ENCODE results near the gene PDE4D.

DNA sequence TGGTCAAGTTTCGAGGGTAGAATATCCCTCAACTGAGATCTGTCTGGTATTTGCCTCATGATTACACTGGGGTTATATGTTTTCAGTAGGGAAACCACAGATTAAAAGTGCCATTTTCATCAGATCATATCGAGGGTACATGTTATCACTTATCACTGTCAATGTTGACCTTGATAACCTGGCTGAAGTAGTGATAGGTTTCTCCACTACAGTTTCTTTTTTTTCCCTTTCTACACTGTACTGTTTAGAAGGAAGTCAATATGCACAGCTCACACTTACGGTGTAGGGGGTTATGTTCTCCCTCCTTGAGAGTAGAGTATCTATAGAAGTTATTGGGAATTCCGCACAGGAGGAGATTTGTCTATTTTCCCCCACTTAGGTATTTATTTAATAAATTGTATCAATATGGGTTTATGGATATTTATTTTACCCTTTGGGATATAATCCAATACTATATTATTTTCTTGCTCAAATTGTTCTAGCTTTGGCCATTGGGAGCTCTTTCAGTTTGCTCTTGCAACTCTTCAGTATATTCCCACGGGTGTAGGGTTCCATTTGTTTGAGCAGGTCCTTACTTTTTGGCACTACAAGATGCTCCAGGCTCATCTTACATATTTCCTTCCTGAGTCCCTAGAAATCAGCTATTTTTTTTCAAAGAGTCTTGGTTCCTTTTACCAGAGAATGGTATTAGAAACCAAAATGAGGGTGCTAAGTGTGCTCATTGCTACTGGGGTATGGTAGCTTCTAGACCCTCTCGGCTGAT, 866.2 kb downstream of the PDE4D start:
- TF ChIP-seq, protein P1, sequence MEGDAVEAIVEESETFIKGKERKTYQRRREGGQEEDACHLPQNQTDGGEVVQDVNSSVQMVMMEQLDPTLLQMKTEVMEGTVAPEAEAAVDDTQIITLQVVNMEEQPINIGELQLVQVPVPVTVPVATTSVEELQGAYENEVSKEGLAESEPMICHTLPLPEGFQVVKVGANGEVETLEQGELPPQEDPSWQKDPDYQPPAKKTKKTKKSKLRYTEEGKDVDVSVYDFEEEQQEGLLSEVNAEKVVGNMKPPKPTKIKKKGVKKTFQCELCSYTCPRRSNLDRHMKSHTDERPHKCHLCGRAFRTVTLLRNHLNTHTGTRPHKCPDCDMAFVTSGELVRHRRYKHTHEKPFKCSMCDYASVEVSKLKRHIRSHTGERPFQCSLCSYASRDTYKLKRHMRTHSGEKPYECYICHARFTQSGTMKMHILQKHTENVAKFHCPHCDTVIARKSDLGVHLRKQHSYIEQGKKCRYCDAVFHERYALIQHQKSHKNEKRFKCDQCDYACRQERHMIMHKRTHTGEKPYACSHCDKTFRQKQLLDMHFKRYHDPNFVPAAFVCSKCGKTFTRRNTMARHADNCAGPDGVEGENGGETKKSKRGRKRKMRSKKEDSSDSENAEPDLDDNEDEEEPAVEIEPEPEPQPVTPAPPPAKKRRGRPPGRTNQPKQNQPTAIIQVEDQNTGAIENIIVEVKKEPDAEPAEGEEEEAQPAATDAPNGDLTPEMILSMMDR (IDR thresholded peaks at IDR 0.05; ENCODE audit: insufficient read depth, low read depth, low read length), result no peak
- no peak for TF ChIP-seq EZH2 (IDR thresholded peaks at IDR 0.05; ENCODE audit: insufficient read depth, low read length)

Data from astrocyte (in vitro differentiated cells and primary cell).